GM12801 (cell line): ENCODE results near the gene FHIT.

Experiments
- CTCF ChIP-seq: IDR thresholded peaks from one replicate; pipeline ENCODE4 v1.5.1; 2011; ENCODE audit warnings: control low read depth; ENCODE audit not compliant: insufficient read length; ENCODE audit errors: extremely low read depth

FHIT gene

GRCh38 chr3:60579734-60580133, 671.5 kb downstream of the FHIT start:
- no peak for TF ChIP-seq CTCF

GRCh38 chr3:60578936-60579335, 672.3 kb downstream of the FHIT start:
- no peak for TF ChIP-seq CTCF

GRCh38 chr3:60577601-60578000, 673.7 kb downstream of the FHIT start:
- no peak for TF ChIP-seq CTCF

- no peak for TF ChIP-seq CTCF
Observed at GRCh38 chr3:60575718-60576272, 675.5 kb downstream of the FHIT start.

GRCh38 chr3:60574046-60574769, 677.0 kb downstream of the FHIT start:
- no peak for TF ChIP-seq CTCF

- TF ChIP-seq CTCF, result no peak
Observed at GRCh38 chr3:60573494-60573893, 677.8 kb downstream of the FHIT start.

GRCh38 chr3:60571511-60571910, 679.7 kb downstream of the FHIT start:
- no peak for TF ChIP-seq CTCF
